ENCODE data around the gene SLC13A3. TPM values are rescaled to one million over a fixed set of nuclear protein-coding genes. Genes with fewer than 3 reads are reported as not detected.

Gene SLC13A3
- total RNA-seq, 3 donors from 2014 or later = 1.3 to 2.9 (median 1.6) TPM

GRCh38 chr20:46600286-46600752 is 50.9 kb downstream of the SLC13A3 start:
- Histone ChIP-seq H3K4me3 (no peak overlapping the region), H3K27me3 (no peaks in the 10 kb centered on the region), H3K9me3 (no peaks in the 10 kb centered on the region), H3K4me1 (no peaks in the 10 kb centered on the region), H3K36me3 (no peaks in the 10 kb centered on the region), H3K27ac (no peak overlapping the region)
- TF ChIP-seq CTCF (IDR thresholded peaks at IDR 0.05) (no peak), POLR2A (IDR thresholded peaks at IDR 0.05) (no peak), POLR2AphosphoS5 (IDR thresholded peaks at IDR 0.05) (no peak)
- intact Hi-C loops (cut with DNase I; ENCODE audit: low total_unique reads) = no loop called here
- DNase-seq (ENCODE audit: low spot score in 2 of 2) = no peak

DNA sequence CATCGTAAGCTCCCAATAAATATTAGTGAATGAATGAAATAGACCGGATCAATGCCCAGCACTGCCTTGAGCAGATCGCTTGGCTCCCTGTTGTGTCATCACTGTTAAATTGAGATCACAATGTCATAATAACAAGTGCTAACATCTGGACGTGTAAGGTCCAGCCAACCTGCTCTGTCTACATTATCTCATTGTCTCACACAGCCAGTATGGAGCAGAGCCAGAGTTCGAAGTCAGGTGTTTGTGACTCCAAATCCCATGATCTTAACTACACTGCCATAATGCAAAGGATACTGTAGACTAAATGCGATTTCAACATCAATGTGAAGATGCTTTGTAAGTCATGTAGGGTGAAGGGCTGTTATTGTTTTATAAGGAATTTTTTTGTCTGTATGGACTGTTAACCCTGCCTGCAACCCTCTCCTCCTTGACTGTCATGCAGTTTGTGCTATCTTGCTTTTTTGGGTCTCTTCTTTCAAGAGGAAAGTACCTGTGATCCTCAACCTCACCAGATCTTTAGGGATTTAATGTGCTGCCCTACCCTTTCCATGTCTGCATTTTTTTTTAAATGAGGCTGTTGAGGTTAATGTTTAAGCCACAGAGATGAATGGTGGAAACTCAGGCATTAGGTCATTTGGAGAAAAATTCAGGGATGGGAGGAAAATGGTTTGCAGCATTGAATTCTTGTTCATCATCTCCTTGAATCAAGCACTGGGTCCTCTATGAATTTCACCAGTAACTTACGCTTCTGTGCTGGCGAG is 51.9 kb downstream of the SLC13A3 start:
- H3K4me3 ChIP-seq = no peak overlapping the region
- H3K27me3 ChIP-seq = no peaks in the 10 kb centered on the region
- H3K9me3 ChIP-seq = no peaks in the 10 kb centered on the region
- no peaks in the 10 kb centered on the region for H3K4me1 ChIP-seq
- intact Hi-C loops (cut with DNase I; ENCODE audit: low total_unique reads) = no loop called here
- no peak for DNase-seq (ENCODE audit: low spot score in 2 of 2)
- H3K36me3 ChIP-seq = no peaks in the 10 kb centered on the region
- H3K27ac ChIP-seq = no peak overlapping the region
- TF ChIP-seq POLR2A (IDR thresholded peaks at IDR 0.05) (no peak), CTCF (IDR thresholded peaks at IDR 0.05) (no peak), POLR2AphosphoS5 (IDR thresholded peaks at IDR 0.05) (no peak)

- Histone ChIP-seq H3K4me3 (no peak overlapping the region), H3K36me3 (no peaks in the 10 kb centered on the region), H3K27ac (no peak overlapping the region), H3K9me3 (no peaks in the 10 kb centered on the region), H3K27me3 (no peaks in the 10 kb centered on the region), H3K4me1 (no peaks in the 10 kb centered on the region)
- DNase-seq (ENCODE audit: low spot score in 2 of 2) = no peak
- TF ChIP-seq POLR2A (IDR thresholded peaks at IDR 0.05) (no peak), CTCF (IDR thresholded peaks at IDR 0.05) (no peak), POLR2AphosphoS5 (IDR thresholded peaks at IDR 0.05) (no peak)
- intact Hi-C loops (cut with DNase I; ENCODE audit: low total_unique reads) = no loop called here
These were observed 55.3 kb downstream of the SLC13A3 start for GRCh38 chr20:46595933-46596332.

- intact Hi-C loops (cut with DNase I; ENCODE audit: low total_unique reads) = no loop called here
- no peaks in the 10 kb centered on the region for H3K36me3 ChIP-seq
- no peak for TF ChIP-seq POLR2AphosphoS5 (IDR thresholded peaks at IDR 0.05)
- no peak for TF ChIP-seq POLR2A (IDR thresholded peaks at IDR 0.05)
- no peak for TF ChIP-seq CTCF (IDR thresholded peaks at IDR 0.05)
These were observed 56.5 kb downstream of the SLC13A3 start for GRCh38 chr20:46594725-46595124.

GRCh38 chr20:46592580-46593362 is 58.5 kb downstream of the SLC13A3 start:
- TF ChIP-seq POLR2AphosphoS5 (IDR thresholded peaks at IDR 0.05) (no peak), POLR2A (IDR thresholded peaks at IDR 0.05) (no peak), CTCF (IDR thresholded peaks at IDR 0.05) (no peak)

More at GRCh38 chr20:46594725-46595124, 56.5 kb downstream of the SLC13A3 start:
- Histone ChIP-seq H3K4me3 (no peak overlapping the region), H3K27me3 (no peaks in the 10 kb centered on the region), H3K9me3 (no peaks in the 10 kb centered on the region), H3K27ac (no peak overlapping the region), H3K4me1 (no peaks in the 10 kb centered on the region)
- DNase-seq (ENCODE audit: low spot score in 2 of 2) = no peak

More at GRCh38 chr20:46592580-46593362, 58.5 kb downstream of the SLC13A3 start:
- intact Hi-C loops (cut with DNase I; ENCODE audit: low total_unique reads) = no loop called here
- no peaks in the 10 kb centered on the region for H3K9me3 ChIP-seq
- no peak for DNase-seq (ENCODE audit: low spot score in 2 of 2)
- no peaks in the 10 kb centered on the region for H3K27me3 ChIP-seq
- H3K36me3 ChIP-seq = no peaks in the 10 kb centered on the region
- no peaks in the 10 kb centered on the region for H3K4me1 ChIP-seq
- H3K27ac ChIP-seq = no peak overlapping the region
- no peak overlapping the region for H3K4me3 ChIP-seq
